ENCODE data around the gene HIVEP2.

Gene HIVEP2

DNA sequence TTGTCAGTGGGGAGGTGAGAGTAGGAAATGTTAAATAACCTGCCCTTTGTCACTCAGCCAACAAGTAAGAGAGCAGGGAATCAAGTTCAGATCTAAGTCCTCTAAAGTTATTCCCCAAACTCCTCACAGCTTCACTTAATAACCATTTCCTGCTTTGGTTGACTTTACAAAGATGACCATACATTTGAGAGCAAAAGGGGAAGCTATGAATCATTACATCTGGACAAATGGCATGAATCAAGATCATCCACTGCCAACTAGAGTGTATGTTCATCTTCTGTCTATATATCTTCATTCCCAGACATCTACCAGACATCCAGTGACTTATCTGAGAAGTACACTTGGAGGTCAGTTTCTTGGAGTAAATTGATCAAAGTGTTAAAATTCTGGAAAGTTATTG, 15.1 kb upstream of the HIVEP2 start:
- TF ChIP-seq, protein P1, sequence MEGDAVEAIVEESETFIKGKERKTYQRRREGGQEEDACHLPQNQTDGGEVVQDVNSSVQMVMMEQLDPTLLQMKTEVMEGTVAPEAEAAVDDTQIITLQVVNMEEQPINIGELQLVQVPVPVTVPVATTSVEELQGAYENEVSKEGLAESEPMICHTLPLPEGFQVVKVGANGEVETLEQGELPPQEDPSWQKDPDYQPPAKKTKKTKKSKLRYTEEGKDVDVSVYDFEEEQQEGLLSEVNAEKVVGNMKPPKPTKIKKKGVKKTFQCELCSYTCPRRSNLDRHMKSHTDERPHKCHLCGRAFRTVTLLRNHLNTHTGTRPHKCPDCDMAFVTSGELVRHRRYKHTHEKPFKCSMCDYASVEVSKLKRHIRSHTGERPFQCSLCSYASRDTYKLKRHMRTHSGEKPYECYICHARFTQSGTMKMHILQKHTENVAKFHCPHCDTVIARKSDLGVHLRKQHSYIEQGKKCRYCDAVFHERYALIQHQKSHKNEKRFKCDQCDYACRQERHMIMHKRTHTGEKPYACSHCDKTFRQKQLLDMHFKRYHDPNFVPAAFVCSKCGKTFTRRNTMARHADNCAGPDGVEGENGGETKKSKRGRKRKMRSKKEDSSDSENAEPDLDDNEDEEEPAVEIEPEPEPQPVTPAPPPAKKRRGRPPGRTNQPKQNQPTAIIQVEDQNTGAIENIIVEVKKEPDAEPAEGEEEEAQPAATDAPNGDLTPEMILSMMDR (IDR thresholded peaks at IDR 0.05): no peak
- Histone ChIP-seq H2AFZ (no peak overlapping the region), H3K4me1 (no peaks in the 10 kb centered on the region), H3K27me3 (ENCODE audit: control insufficient read depth, insufficient read depth, low read length) (no peaks in the 10 kb centered on the region), H3K9ac (no peak overlapping the region), H3K4me3 (ENCODE audit: low read depth, low read length) (no peak overlapping the region), H3K27ac (no peak overlapping the region), H3K9me3 (ENCODE audit: control insufficient read depth, low read length) (no peaks in the 10 kb centered on the region), H3K79me2 (no peaks in the 10 kb centered on the region), H3K36me3 (ENCODE audit: control insufficient read depth, insufficient read depth, low read length) (no peaks in the 10 kb centered on the region), H3K4me2 (ENCODE audit: low read length) (no peak overlapping the region)

DNA sequence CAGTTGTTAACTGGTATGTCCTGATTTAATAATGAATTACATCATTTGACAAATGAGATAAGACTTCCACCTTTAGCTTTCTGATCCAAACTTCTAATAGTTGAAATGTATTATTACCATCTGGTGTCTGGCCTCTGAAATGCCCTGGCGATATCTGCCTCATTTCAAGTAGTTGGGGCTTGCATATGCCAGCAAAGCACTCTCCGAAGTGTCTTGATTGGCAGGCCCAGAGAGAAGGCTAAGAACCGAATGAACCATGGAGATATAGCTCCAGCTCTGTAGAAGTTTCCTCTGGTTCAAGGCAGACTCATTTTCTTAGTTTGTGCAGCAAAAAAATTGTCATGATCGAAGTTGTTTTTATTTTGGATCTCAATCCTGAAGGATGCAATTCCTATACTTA, 13.4 kb upstream of the HIVEP2 start:
- no peak overlapping the region for H3K4me3 ChIP-seq (ENCODE audit: low read depth, low read length)
- H3K27me3 ChIP-seq (ENCODE audit: control insufficient read depth, insufficient read depth, low read length): no peaks in the 10 kb centered on the region
- no peak overlapping the region for H3K27ac ChIP-seq
- no peak overlapping the region for H3K9ac ChIP-seq
- H3K79me2 ChIP-seq: no peaks in the 10 kb centered on the region
- TF ChIP-seq, protein P1 (IDR thresholded peaks at IDR 0.05): no peak
- no peak overlapping the region for H2AFZ ChIP-seq
- no peaks in the 10 kb centered on the region for H3K36me3 ChIP-seq (ENCODE audit: control insufficient read depth, insufficient read depth, low read length)
- H3K4me2 ChIP-seq (ENCODE audit: low read length): no peak overlapping the region
- no peaks in the 10 kb centered on the region for H3K9me3 ChIP-seq (ENCODE audit: control insufficient read depth, low read length)
- H3K4me1 ChIP-seq: no peaks in the 10 kb centered on the region

DNA sequence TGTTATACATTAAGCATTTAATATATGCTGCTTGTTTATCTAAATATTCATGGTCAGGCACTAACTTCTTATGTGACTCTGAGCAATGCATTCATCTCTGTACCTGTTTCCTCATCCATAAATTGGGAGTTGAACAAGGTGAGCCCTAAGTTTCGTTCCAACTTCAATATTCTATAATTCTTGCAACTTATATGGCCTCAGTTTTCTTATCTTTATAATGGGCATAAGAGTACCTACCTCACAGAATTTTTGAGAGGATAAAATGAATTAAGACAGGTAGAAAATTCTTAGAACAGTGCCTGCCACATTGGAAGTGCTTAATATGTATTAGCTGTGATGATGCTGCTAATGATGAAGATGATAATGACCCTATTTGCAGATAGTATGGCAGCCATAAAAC, 11.8 kb upstream of the HIVEP2 start:
- Histone ChIP-seq H3K4me1 (no peaks in the 10 kb centered on the region), H3K4me2 (ENCODE audit: low read length) (no peak overlapping the region), H3K9me3 (ENCODE audit: control insufficient read depth, low read length) (no peaks in the 10 kb centered on the region), H3K79me2 (no peaks in the 10 kb centered on the region), H3K4me3 (ENCODE audit: low read depth, low read length) (no peak overlapping the region), H3K27me3 (ENCODE audit: control insufficient read depth, insufficient read depth, low read length) (no peaks in the 10 kb centered on the region), H3K36me3 (ENCODE audit: control insufficient read depth, insufficient read depth, low read length) (no peaks in the 10 kb centered on the region), H3K27ac (no peak overlapping the region), H2AFZ (no peak overlapping the region), H3K9ac (no peak overlapping the region)
- TF ChIP-seq, protein P1 (IDR thresholded peaks at IDR 0.05): no peak

GRCh38 chr6:142954844-142955243, 9.9 kb upstream of the HIVEP2 start:
- Histone ChIP-seq H3K4me3 (ENCODE audit: low read depth, low read length) (no peak overlapping the region), H3K9me3 (ENCODE audit: control insufficient read depth, low read length) (no peaks in the 10 kb centered on the region)
- TF ChIP-seq, protein P1 (IDR thresholded peaks at IDR 0.05): no peak

DNA sequence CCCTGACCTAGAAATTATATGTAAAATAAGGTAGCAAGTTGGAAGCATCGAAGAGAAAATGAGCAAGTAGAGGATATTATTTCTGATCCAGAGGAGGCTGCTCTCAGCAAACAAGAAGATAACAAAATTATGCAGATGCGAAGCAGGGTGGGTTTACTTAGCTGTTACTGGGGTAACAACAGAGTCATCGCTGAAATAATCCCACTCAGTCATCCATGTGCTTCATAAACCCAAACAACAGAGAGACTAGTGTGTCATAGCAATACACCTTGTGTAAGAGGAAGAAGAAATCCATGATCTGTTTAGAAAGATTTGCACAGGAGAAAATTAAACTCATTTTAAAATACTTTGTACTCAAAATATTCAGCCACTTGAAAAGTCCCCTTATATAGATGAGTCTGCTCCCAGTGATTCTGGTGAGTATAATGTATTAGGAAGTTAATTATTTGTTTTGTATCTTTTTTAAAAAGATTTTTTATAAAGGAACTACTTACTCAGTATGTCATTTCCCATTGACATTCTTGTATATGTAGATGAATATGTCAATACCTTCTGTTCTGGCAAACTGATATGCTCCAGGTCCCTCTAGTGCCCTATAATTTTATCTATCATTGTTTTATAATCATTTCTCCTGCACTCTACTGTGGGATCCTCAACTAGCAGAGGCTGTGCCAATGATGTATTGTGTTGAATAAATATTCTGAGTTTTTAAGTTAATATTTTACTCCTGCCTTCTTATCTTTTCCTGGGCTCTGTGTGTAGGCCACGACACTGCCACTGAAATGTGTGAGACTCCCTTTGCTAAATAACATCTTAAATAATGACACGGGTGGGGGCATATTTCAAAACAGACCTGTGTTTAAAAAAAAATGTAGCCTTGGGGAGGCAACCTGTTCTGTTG, 8.6 kb upstream of the HIVEP2 start:
- H3K27ac ChIP-seq: no peak overlapping the region
- H3K27me3 ChIP-seq (ENCODE audit: control insufficient read depth, insufficient read depth, low read length): no peaks in the 10 kb centered on the region
- H3K9ac ChIP-seq: no peak overlapping the region
- H2AFZ ChIP-seq: no peak overlapping the region
- TF ChIP-seq, protein P1 (IDR thresholded peaks at IDR 0.05): no peak
- no peaks in the 10 kb centered on the region for H3K36me3 ChIP-seq (ENCODE audit: control insufficient read depth, insufficient read depth, low read length)
- H3K9me3 ChIP-seq (ENCODE audit: control insufficient read depth, low read length): no peaks in the 10 kb centered on the region
- no peak overlapping the region for H3K4me3 ChIP-seq (ENCODE audit: low read depth, low read length)
- H3K4me1 ChIP-seq: no peaks in the 10 kb centered on the region
- no peaks in the 10 kb centered on the region for H3K79me2 ChIP-seq
- no peak overlapping the region for H3K4me2 ChIP-seq (ENCODE audit: low read length)

More at GRCh38 chr6:142954844-142955243, 9.9 kb upstream of the HIVEP2 start:
- no peaks in the 10 kb centered on the region for H3K4me1 ChIP-seq
- H3K79me2 ChIP-seq: no peaks in the 10 kb centered on the region
- H3K27ac ChIP-seq: no peak overlapping the region
- H3K4me2 ChIP-seq (ENCODE audit: low read length): no peak overlapping the region
- no peak overlapping the region for H3K9ac ChIP-seq
- H2AFZ ChIP-seq: no peak overlapping the region
- H3K36me3 ChIP-seq (ENCODE audit: control insufficient read depth, insufficient read depth, low read length): no peaks in the 10 kb centered on the region
- H3K27me3 ChIP-seq (ENCODE audit: control insufficient read depth, insufficient read depth, low read length): no peaks in the 10 kb centered on the region

All from parathyroid adenoma (tissue), 2 donors.